BE2C (cell line): Measurements from ENCODE around the gene P4HA3.
A peak's percentile ranks its signal among the peaks of the same experiment; 100 is the strongest.

Source experiments
- DNase-seq: peaks from one replicate; pipeline ENCODE4 v3.0.0-alpha.2; 2020
- H3K27me3 ChIP-seq: fragments of 250-450 bp; sonication (Bioruptor Pico); 2 replicates; pipeline ENCODE4 v1.5.1; 2020; ENCODE audit warnings: mild to moderate bottlenecking
- H3K36me3 ChIP-seq: fragments of 250-450 bp; sonication (Bioruptor Pico); 2 replicates; pipeline ENCODE4 v1.5.1; 2020; ENCODE audit warnings: mild to moderate bottlenecking
- H3K4me1 ChIP-seq: fragments of 250-450 bp; sonication (Bioruptor Pico); 2 replicates; pipeline ENCODE4 v1.5.1; 2020
- H3K4me3 ChIP-seq: 2 replicates; pipeline ENCODE4 v1.5.1; 2011; ENCODE audit warnings: low read depth, low read length
- H3K9me3 ChIP-seq: fragments of 250-450 bp; sonication (Bioruptor Pico); 2 replicates; pipeline ENCODE4 v1.5.1; 2020
- CTCF ChIP-seq: IDR thresholded peaks from 2 replicates; pipeline ENCODE4 v1.5.1; 2012; ENCODE audit warnings: mild to moderate bottlenecking, low read depth, low read length

The P4HA3 gene

DNA sequence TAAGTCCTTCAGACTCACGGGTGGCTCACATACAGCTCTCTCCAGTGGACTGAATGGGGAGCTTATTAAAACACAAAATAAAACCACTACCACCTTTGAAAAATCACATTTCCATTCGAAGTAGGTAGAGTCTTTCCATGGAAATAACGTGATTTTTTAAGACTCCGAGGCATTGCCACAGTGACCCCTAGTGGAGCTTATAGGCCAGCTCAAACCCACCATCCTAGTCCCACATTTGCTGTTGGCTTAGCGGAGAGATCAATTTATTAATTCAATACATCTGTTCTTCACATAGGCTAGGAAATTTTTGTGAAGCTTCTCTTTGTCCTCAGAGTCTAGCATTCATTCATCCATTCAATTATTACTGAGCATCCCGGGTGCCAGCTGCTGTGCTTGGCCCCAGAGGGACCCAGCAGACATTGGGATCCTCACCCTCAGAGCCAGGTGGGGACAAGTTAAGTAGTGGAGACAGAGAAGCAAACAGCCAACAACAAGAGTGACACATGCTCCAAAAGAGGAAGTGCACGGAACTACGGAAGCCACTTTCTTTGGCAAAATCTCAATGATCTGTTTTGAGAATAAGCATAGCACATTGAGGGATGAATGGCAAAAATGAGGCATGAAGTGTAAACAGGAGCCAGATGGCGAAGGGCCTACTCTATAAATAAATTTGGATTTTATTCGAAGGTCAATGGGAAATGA lies 10.2 kb upstream of the P4HA3 start:
- Histone ChIP-seq H3K4me3 (no peak overlapping the region), H3K9me3 (no peaks in the 10 kb centered on the region), H3K4me1 (peaks cover 4% of the 10 kb centered on the region; the same call in 1 of the 2 replicates), H3K27me3 (no peaks in the 10 kb centered on the region), H3K36me3 (no peaks in the 10 kb centered on the region)
- peak; percentile 88 for TF ChIP-seq CTCF
- DNase-seq, result peak; percentile 34

DNA sequence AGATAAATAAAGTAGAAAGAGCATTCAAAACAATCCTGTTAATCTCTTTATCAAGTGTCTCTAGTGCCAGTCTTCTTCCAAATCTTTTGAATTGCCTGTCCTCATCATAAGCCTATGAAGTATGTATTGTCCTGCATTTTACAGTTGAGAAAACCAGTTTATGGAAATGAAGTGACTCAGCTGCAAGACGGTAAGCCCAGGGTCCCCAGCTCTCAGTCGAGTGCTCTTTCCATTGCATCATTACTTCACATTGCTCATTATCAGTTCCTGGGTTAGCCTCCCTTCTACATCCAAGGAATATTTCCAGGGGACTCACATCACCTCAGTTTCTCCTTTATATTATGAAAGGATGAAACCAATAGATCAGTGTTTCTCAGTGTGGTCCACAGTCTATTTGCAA lies 9.1 kb upstream of the P4HA3 start:
- Histone ChIP-seq H3K36me3 (no peaks in the 10 kb centered on the region), H3K27me3 (no peaks in the 10 kb centered on the region), H3K9me3 (no peaks in the 10 kb centered on the region), H3K4me3 (no peak overlapping the region), H3K4me1 (no peaks in the 10 kb centered on the region)
- TF ChIP-seq CTCF, result no peak
- DNase-seq, result no peak

- H3K4me1 ChIP-seq, result no peaks in the 10 kb centered on the region
- DNase-seq, result no peak
These were observed 7.8 kb upstream of the P4HA3 start for GRCh38 chr11:74319139-74319816.

DNA sequence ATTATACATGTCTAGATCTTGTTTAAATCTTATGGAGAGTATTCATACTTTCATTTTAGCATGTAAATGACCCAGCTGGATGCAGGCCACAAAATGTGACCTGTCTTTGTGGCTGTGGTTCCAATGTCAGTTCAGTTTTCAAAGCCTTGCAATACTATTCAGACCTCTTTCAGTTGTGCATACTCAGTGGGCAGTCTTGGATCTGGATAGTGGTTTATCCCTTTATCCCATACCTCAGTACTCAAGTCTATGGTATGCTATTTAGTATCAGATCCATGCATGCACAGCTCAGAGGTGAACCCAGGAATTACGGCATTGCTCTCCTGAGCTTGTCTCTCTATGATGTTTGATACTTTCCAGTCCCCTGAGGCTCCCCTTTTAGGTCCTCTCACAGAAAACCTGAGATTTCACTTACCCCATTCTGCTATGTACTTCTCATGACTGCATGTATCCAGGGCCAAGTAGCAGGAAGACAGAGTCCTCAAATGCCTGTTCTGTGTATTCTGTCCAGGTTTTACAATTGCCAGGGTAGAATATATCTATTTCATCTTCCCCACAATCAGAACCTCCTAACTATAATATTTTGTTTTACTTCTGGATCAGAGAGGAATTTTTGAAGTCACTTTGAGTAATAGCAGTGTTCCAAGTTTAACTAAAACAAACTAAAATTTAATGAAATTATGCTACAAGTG lies 6.9 kb upstream of the P4HA3 start:
- DNase-seq, result no peak
- Histone ChIP-seq H3K36me3 (no peaks in the 10 kb centered on the region), H3K9me3 (no peaks in the 10 kb centered on the region), H3K27me3 (no peaks in the 10 kb centered on the region), H3K4me1 (no peaks in the 10 kb centered on the region), H3K4me3 (no peak overlapping the region)
- no peak for TF ChIP-seq CTCF

More at GRCh38 chr11:74319139-74319816, 7.8 kb upstream of the P4HA3 start:
- Histone ChIP-seq H3K9me3 (no peaks in the 10 kb centered on the region), H3K36me3 (no peaks in the 10 kb centered on the region), H3K4me3 (no peak overlapping the region), H3K27me3 (no peaks in the 10 kb centered on the region)
- no peak for TF ChIP-seq CTCF

DNA sequence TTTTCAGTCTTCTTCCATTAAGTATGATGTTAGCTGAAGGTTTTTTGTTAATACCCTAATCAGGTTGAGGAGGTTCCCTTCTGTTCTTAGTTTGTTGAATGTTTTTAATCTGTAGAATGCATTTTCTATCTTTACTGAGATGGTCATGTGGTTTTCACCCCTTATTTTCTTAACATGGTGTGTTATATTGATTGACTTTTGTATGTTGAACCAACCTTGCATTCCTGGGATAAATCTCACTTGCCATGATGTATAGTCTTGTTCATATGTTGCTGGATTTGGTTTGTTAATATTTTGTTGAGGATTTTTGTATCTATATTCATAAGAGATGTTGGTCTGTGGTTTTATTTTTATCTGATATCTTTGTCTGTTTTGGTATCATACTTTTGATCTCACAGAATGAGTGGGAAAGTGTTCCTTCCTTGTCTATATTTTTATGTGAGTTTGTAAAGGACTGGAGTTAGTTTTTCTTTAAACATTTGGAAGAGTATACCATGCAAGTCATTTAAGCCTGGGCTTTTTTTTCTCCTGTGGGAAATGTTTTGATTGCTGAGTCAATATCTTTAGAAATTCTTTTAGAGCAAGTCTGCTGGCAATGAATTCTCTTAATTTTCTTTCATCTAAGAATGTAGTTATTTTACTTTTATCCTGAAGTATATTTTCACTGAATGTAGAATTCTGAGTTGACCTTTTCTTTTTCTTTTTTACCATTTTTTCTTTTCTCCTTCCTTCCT lies 5.5 kb upstream of the P4HA3 start:
- DNase-seq, result no peak
- Histone ChIP-seq H3K36me3 (no peaks in the 10 kb centered on the region), H3K9me3 (no peaks in the 10 kb centered on the region; the same call in 1 of the 2 replicates), H3K4me1 (no peaks in the 10 kb centered on the region), H3K4me3 (no peak overlapping the region), H3K27me3 (no peaks in the 10 kb centered on the region; the same call in 1 of the 2 replicates)
- no peak for TF ChIP-seq CTCF
